K562 (cell line): ENCODE results near the gene PTCHD4. TPM values are rescaled to one million over a fixed set of nuclear protein-coding genes. Genes with fewer than 3 reads are reported as not detected.

Experiments used
- ATAC-seq: fragments of 200-7000 bp; cut with Tn5 transposase; 3 replicates; pipeline ENCODE4 v1.9.1; 2020; ENCODE audit warnings: moderate library complexity
- BruUV-seq: library from RNA; stranded (reverse); fragments of 400-500 nt; replicated peaks from 2 replicates; lab custom pipeline; 2021; lab: Mats Ljungman, UMichigan
- CTCF ChIA-PET: fragments of 300-600 bp; formaldehyde crosslinking; extraction: SDS; loops from one replicate; lab custom pipeline; 2021; ENCODE audit warnings: low intra/inter-chr PET ratio; lab: Yijun Ruan, JAX
- POLR2A ChIA-PET: fragments of 300-600, 350-650 bp; sonication (Branson Sonifier 250); formaldehyde crosslinking; extraction: SDS; loops from one replicate; lab custom pipeline; 2021; ENCODE audit warnings: antibody characterized with exemption, inconsistent platforms; lab: Yijun Ruan, JAX
- DNase-seq, 4 experiments: peaks; one replicate each; pipeline versions ENCODE4 v3.0.0 to v3.0.0-alpha.2; 2011 to 2018; ENCODE audit warnings: low spot score in 3 of 4, mixed read lengths in 3 of 4; ENCODE audit errors: extremely low read depth in 1 of 4
- FAIRE-seq: peaks from 2 replicates; lab custom pipeline; 2011; peaks lifted over from hg19 to GRCh38; lab: Jason Lieb, UNC
- H2AFZ ChIP-seq: 2 replicates; pipeline ENCODE4 v1.6.0; 2011; ENCODE audit warnings: low read depth, low read length, control low read depth, inconsistent platforms
- H3K27ac ChIP-seq: fragments of 200-600 bp; 3 replicates; pipeline ENCODE4 v1.8.0; 2011; ENCODE audit warnings: low read depth, mild to moderate bottlenecking, control low read depth, inconsistent platforms, low read length, moderate library complexity, mixed read lengths; ENCODE audit errors: extremely low read depth
- H3K27me3 ChIP-seq, 2 experiments: fragments of 300-600 bp in 1 of 2; 2 replicates in 1 of 2; 3 replicates in 1 of 2; pipeline versions ENCODE4 v1.6.0 to v1.8.0; 2011; ENCODE audit warnings: inconsistent platforms in 2 of 2, low read length in 2 of 2, mild to moderate bottlenecking in 1 of 2, mixed read lengths in 1 of 2, moderate library complexity in 1 of 2; ENCODE audit not compliant: control insufficient read depth in 2 of 2, insufficient read depth in 2 of 2
- H3K36me3 ChIP-seq: fragments of 300-600 bp; 3 replicates; pipeline ENCODE4 v1.8.0; 2011; ENCODE audit warnings: mild to moderate bottlenecking, low read length, inconsistent platforms; ENCODE audit not compliant: control insufficient read depth, insufficient read depth
- H3K4me1 ChIP-seq, 2 experiments: fragments of 200-600 bp in 1 of 2; replicated peaks in 1 of 2; 2 replicates in 1 of 2; 3 replicates in 1 of 2; pipeline versions ENCODE4 v1.5.1 to v1.8.0; 2011; ENCODE audit warnings: inconsistent platforms in 2 of 2, low read length in 2 of 2, mild to moderate bottlenecking in 1 of 2, mixed read lengths in 1 of 2, moderate library complexity in 1 of 2; ENCODE audit not compliant: control insufficient read depth in 2 of 2, insufficient read depth in 2 of 2
- H3K4me2 ChIP-seq: 2 replicates; pipeline ENCODE4 v1.6.1; 2011; ENCODE audit warnings: low read length, control low read depth, inconsistent platforms, mixed read lengths; ENCODE audit not compliant: insufficient read depth
- H3K4me3 ChIP-seq: fragments of 200-600 bp; sonication (generic), shearing (Covaris generic); 2 replicates; pipeline ENCODE4 v1.5.1; 2016; ENCODE audit warnings: control low read depth, inconsistent platforms
- H3K79me2 ChIP-seq: fragments of 200-600 bp; 3 replicates; pipeline ENCODE4 v1.8.0; 2011; ENCODE audit warnings: low read length, inconsistent platforms; ENCODE audit not compliant: control insufficient read depth, insufficient read depth
- H3K9ac ChIP-seq, 2 experiments: 2 replicates each; pipeline versions ENCODE4 v1.6.0 to v1.6.1; 2011; ENCODE audit warnings: low read depth in 2 of 2, low read length in 2 of 2, control low read depth in 1 of 2, inconsistent platforms in 1 of 2, mild to moderate bottlenecking in 1 of 2, mixed read lengths in 1 of 2; ENCODE audit not compliant: insufficient read depth in 1 of 2
- H3K9me1 ChIP-seq: one replicate; pipeline ENCODE4 v1.6.0; 2011; ENCODE audit warnings: inconsistent platforms, mild to moderate bottlenecking, low read length, moderate library complexity; ENCODE audit not compliant: control insufficient read depth, insufficient read depth
- H3K9me3 ChIP-seq: replicated peaks from 2 replicates; pipeline ENCODE4 v1.5.1; 2011; ENCODE audit warnings: low read depth, low read length, inconsistent platforms; ENCODE audit not compliant: control insufficient read depth, insufficient read depth
- H4K20me1 ChIP-seq: replicated peaks from 2 replicates; pipeline ENCODE4 v1.6.1; 2011; ENCODE audit warnings: low read length, inconsistent platforms, mixed read lengths; ENCODE audit not compliant: control insufficient read depth, insufficient read depth
- GABPA ChIP-seq: fragments of 200-800 bp; sonication (Bioruptor generic); conservative IDR thresholded peaks from 2 replicates; pipeline ENCODE4 v1.6.1; 2016; ENCODE audit warnings: low read depth, missing genetic modification characterization, missing compliant biosample characterization
- HDGF ChIP-seq: fragments of 450-650 bp; IDR thresholded peaks from 2 replicates; pipeline ENCODE4 v1.6.1; 2016
- NFE2L1 ChIP-seq: fragments of 450-650 bp; IDR thresholded peaks from 2 replicates; pipeline ENCODE4 v1.6.1; 2016; ENCODE audit warnings: missing genetic modification characterization, low read depth, mild to moderate bottlenecking, missing compliant biosample characterization, moderate library complexity, borderline replicate concordance
- PCBP2 ChIP-seq: fragments of 200-400 bp; formaldehyde crosslinking; IDR thresholded peaks from 2 replicates; pipeline ENCODE4 v1.6.1; 2018; ENCODE audit warnings: low read length, low read depth, mild to moderate bottlenecking, moderate library complexity; ENCODE audit not compliant: poor library complexity, severe bottlenecking
- POLR2AphosphoS2 ChIP-seq: IDR thresholded peaks from 2 replicates; pipeline ENCODE4 v1.6.1; 2012; ENCODE audit warnings: low read length, improper control_type of control experiment
- PTBP1 ChIP-seq: fragments of 200-400 bp; formaldehyde crosslinking; IDR thresholded peaks from 2 replicates; pipeline ENCODE4 v1.6.1; 2017; ENCODE audit warnings: low read depth, low read length
- SPI1 ChIP-seq: IDR thresholded peaks from 2 replicates; pipeline ENCODE4 v1.6.1; 2011; ENCODE audit warnings: low read depth, low read length, control low read depth, borderline replicate concordance
- ZEB2 ChIP-seq: fragments of 450-650 bp; IDR thresholded peaks from 2 replicates; pipeline ENCODE4 v1.6.1; 2016
- ZNF274 ChIP-seq: IDR thresholded peaks from 2 replicates; pipeline ENCODE4 v1.6.1; 2011; ENCODE audit warnings: low read depth, mild to moderate bottlenecking, low read length, moderate library complexity, borderline replicate concordance
- ZNF347 ChIP-seq: fragments of 450-650 bp; formaldehyde crosslinking; IDR thresholded peaks from 2 replicates; pipeline ENCODE4 v1.4.0; 2020; ENCODE audit warnings: low read depth, mild to moderate bottlenecking, moderate library complexity
- ZNF778 ChIP-seq: fragments of 450-650 bp; formaldehyde crosslinking; IDR thresholded peaks from 2 replicates; pipeline ENCODE4 v1.4.0; 2020; ENCODE audit warnings: mild to moderate bottlenecking, moderate library complexity
- WGBS: fragments of 100-300 bp; shearing (Covaris generic); methylation state at CpG from one replicate; pipeline ENCODE4 v1.1.6; 2016; ENCODE audit warnings: low coverage, mixed read lengths; ENCODE audit not compliant: insufficient coverage; ENCODE audit errors: missing lambda C conversion rate; 5-methylcytosine and 5-hydroxymethylcytosine counted together
- in situ Hi-C: fragments of 300-500 bp; cut with MboI; formaldehyde crosslinking; loops from 4 replicates; pipeline ENCODE4 v1.15.0; 2018; ENCODE audit warnings: inconsistent platforms, mixed read lengths
- intact Hi-C: fragments of 100-400 bp; cut with micrococcal nuclease; formaldehyde crosslinking; loops from 2 replicates; pipeline ENCODE4 v1.14.2; 2022
- polyA plus RNA-seq, 8 experiments: library from polyadenylated mRNA; depleted of rRNA in 4 of 8; stranded (reverse) in 5 of 8; unstranded in 3 of 8; fragments of >200 nt; fragmentation: Nextera tagmentation in 2 of 8; fragmentation: Illumina TruSeq in 1 of 8; extraction: Ambion mirVana in 2 of 8; extraction: Trizol in 1 of 8; gene quantifications; 2 replicates each; pipeline versions ENCODE4 v1.2.1 to v1.2.3, GENCODE V29; 2011 to 2014; ENCODE audit warnings: inconsistent platforms in 1 of 8, missing spikeins in 1 of 8
- total RNA-seq, 7 experiments: library from RNA; depleted of rRNA in 6 of 7; stranded (reverse); fragments of >200 nt in 6 of 7; fragmentation: Illumina TruSeq in 2 of 7; extraction: Trizol in 2 of 7; gene quantifications; 2 replicates each; pipeline versions ENCODE4 v1.2.1 to v1.2.3, GENCODE V29; 2011 to 2021; ENCODE audit warnings: low replicate concordance in 1 of 7
- TF ChIP-seq, protein P1 (sequence below): sonication (generic); formaldehyde crosslinking; IDR thresholded peaks from 2 replicates; pipeline ENCODE4 v1.8.0; 2022; ENCODE audit warnings: missing genetic modification reagents, mild to moderate bottlenecking, borderline replicate concordance
- TF ChIP-seq, protein P2 (sequence below): sonication (generic); formaldehyde crosslinking; IDR thresholded peaks from 2 replicates; pipeline ENCODE4 v1.8.0; 2023; ENCODE audit warnings: mild to moderate bottlenecking, missing genetic modification reagents

Gene PTCHD4
- total and polyA plus RNA-seq, 9 of the 15 experiments (the other 6 are each of a cell fraction or from before 2014, with no cell fraction given) = not detected

DNA sequence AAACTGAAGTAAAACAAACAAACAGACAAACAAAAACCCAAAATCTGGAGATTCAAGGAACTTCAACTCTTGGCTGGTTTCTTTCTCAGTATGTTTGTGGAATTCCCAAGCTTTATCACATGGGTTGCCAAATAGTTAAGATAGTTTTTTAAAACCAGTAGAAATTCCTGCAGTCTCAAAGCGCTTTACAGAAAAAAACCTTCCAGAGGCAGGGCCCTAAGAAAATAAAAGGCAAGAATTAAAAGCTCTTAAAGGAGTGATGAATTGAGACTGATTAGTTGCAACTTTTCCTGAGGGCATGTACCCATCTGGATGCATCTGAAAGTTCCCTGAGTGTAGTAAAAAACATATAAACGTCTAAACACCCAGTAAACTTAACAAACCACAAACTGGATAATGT lies 25.9 kb upstream of the PTCHD4 start:
- DNase-seq (no peak), ATAC-seq (no peak), FAIRE-seq (no peak)
- ChIA-PET POLR2A (no interaction called here), CTCF (no interaction called here)
- in situ Hi-C loops = no loop called here
- Histone ChIP-seq H3K27ac (no peak overlapping the region), H3K36me3 (no peaks in the 10 kb centered on the region), H2AFZ (no peak overlapping the region), H3K9me3 (no peaks in the 10 kb centered on the region), H3K27me3 (no peaks in the 10 kb centered on the region), H4K20me1 (no peaks in the 10 kb centered on the region), H3K79me2 (no peaks in the 10 kb centered on the region), H3K4me2 (no peak overlapping the region), H3K4me3 (no peak overlapping the region), H3K9me1 (no peaks in the 10 kb centered on the region), H3K9ac (no peak overlapping the region), H3K4me1 (no peaks in the 10 kb centered on the region)
- intact Hi-C loops = no loop called here
- BruUV-seq = no TSS peak
- TF ChIP-seq GABPA (tag) = no peak
- TF ChIP-seq, protein P1, sequence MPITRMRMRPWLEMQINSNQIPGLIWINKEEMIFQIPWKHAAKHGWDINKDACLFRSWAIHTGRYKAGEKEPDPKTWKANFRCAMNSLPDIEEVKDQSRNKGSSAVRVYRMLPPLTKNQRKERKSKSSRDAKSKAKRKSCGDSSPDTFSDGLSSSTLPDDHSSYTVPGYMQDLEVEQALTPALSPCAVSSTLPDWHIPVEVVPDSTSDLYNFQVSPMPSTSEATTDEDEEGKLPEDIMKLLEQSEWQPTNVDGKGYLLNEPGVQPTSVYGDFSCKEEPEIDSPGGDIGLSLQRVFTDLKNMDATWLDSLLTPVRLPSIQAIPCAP = no peak
- no peak for TF ChIP-seq ZNF778 (CRISPR knock-in tag)
- no peak for TF ChIP-seq ZNF274
- TF ChIP-seq HDGF = no peak
- TF ChIP-seq PCBP2 = no peak
- TF ChIP-seq SPI1 = no peak
- TF ChIP-seq NFE2L1 = no peak
- no peak for TF ChIP-seq POLR2AphosphoS2
- TF ChIP-seq, protein P2, sequence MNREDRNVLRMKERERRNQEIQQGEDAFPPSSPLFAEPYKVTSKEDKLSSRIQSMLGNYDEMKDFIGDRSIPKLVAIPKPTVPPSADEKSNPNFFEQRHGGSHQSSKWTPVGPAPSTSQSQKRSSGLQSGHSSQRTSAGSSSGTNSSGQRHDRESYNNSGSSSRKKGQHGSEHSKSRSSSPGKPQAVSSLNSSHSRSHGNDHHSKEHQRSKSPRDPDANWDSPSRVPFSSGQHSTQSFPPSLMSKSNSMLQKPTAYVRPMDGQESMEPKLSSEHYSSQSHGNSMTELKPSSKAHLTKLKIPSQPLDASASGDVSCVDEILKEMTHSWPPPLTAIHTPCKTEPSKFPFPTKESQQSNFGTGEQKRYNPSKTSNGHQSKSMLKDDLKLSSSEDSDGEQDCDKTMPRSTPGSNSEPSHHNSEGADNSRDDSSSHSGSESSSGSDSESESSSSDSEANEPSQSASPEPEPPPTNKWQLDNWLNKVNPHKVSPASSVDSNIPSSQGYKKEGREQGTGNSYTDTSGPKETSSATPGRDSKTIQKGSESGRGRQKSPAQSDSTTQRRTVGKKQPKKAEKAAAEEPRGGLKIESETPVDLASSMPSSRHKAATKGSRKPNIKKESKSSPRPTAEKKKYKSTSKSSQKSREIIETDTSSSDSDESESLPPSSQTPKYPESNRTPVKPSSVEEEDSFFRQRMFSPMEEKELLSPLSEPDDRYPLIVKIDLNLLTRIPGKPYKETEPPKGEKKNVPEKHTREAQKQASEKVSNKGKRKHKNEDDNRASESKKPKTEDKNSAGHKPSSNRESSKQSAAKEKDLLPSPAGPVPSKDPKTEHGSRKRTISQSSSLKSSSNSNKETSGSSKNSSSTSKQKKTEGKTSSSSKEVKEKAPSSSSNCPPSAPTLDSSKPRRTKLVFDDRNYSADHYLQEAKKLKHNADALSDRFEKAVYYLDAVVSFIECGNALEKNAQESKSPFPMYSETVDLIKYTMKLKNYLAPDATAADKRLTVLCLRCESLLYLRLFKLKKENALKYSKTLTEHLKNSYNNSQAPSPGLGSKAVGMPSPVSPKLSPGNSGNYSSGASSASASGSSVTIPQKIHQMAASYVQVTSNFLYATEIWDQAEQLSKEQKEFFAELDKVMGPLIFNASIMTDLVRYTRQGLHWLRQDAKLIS (CRISPR knock-in tag) = no peak
- TF ChIP-seq ZNF347 (CRISPR knock-in tag) = no peak
- no peak for TF ChIP-seq ZEB2
- TF ChIP-seq PTBP1 = no peak
- 0% methylated on average over 2 of the region's 2 CpGs for WGBS
